ENCODE measurements around the gene TGM2. TPM values are rescaled to one million over a fixed set of nuclear protein-coding genes. Genes with fewer than 3 reads are reported as not detected.

The TGM2 gene
- total and polyA plus RNA-seq, 9 of the 15 experiments (the other 6 are each of a cell fraction or from before 2014, with no cell fraction given): 5.5 to 78.5 (median 37.6) TPM

- H3K27ac ChIP-seq (ENCODE audit: extremely low read depth, low read depth, low read length): no peak overlapping the region
- no peaks in the 10 kb centered on the region for H3K79me2 ChIP-seq (ENCODE audit: control insufficient read depth, insufficient read depth, low read length)
- intact Hi-C loops (cut with micrococcal nuclease) (no loop called here), in situ Hi-C loops (cut with MboI) (no loop called here)
- H3K4me1 ChIP-seq (replicated peaks in 1 of 2; ENCODE audit: control insufficient read depth in 2 of 2, insufficient read depth in 2 of 2, low read length in 2 of 2): 0 out of 5 replicates have a peak, but pooled peaks cover 0 to 3% of the 10 kb centered on the region in 2 experiments
- no peak overlapping the region for H2AFZ ChIP-seq (ENCODE audit: low read depth, low read length)
- no peaks in the 10 kb centered on the region; the same call in 1 of the 2 replicates for H4K20me1 ChIP-seq (replicated peaks; ENCODE audit: control insufficient read depth, insufficient read depth, low read length)
- no TSS peak for BruUV-seq (replicated peaks)
- ATAC-seq (no peak), FAIRE-seq (no peak), DNase-seq (ENCODE audit: extremely low read depth in 1 of 4, low spot score in 3 of 4) (no peak)
- TF ChIP-seq POLR3G (IDR thresholded peaks at IDR 0.05; ENCODE audit: extremely low read depth, insufficient read length, insufficient replicate concordance) (no peak), CBFA2T3 (IDR thresholded peaks at IDR 0.05) (no peak), USF2 (CRISPR knock-in tag; IDR thresholded peaks at IDR 0.05) (no peak), ZBTB49 (CRISPR knock-in tag; IDR thresholded peaks at IDR 0.05; ENCODE audit: borderline replicate concordance) (no peak), ZNF224 (CRISPR knock-in tag; IDR thresholded peaks at IDR 0.05) (no peak), CBFA2T2 (conservative IDR thresholded peaks at IDR 0.05) (no peak), FOSL1 (tag; conservative IDR thresholded peaks at IDR 0.05) (no peak), BACH1 (tag; IDR thresholded peaks at IDR 0.05) (no peak), SNAPC5 (CRISPR knock-in tag; IDR thresholded peaks at IDR 0.05) (no peak), SETDB1 (IDR thresholded peaks at IDR 0.05; ENCODE audit: low read length) (no peak), STAT6 (CRISPR knock-in tag; IDR thresholded peaks at IDR 0.05) (no peak), TEAD4 (IDR thresholded peaks at IDR 0.05; ENCODE audit: low read length) (no peak), TEAD4 (CRISPR knock-in tag; IDR thresholded peaks at IDR 0.05; ENCODE audit: borderline replicate concordance) (no peak), ZNF695 (CRISPR knock-in tag; IDR thresholded peaks at IDR 0.05) (no peak), MED1 (CRISPR knock-in tag; IDR thresholded peaks at IDR 0.05; ENCODE audit: borderline replicate concordance) (no peak)
- TF ChIP-seq, protein P1, sequence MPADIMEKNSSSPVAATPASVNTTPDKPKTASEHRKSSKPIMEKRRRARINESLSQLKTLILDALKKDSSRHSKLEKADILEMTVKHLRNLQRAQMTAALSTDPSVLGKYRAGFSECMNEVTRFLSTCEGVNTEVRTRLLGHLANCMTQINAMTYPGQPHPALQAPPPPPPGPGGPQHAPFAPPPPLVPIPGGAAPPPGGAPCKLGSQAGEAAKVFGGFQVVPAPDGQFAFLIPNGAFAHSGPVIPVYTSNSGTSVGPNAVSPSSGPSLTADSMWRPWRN (IDR thresholded peaks at IDR 0.05; ENCODE audit: low read depth): no peak
- ChIA-PET POLR2A (no interaction called here), CTCF (ENCODE audit: low intra/inter-chr PET ratio) (no interaction called here)
- H3K9me1 ChIP-seq (ENCODE audit: control insufficient read depth, insufficient read depth, low read length): no peaks in the 10 kb centered on the region
- no peaks in the 10 kb centered on the region; the same call in 1 of the 2 replicates for H3K9me3 ChIP-seq (replicated peaks; ENCODE audit: control insufficient read depth, insufficient read depth, low read depth, low read length)
- H3K9ac ChIP-seq (ENCODE audit: insufficient read depth in 1 of 2, low read depth in 2 of 2, low read length in 2 of 2): no peak overlapping the region
- no peak overlapping the region for H3K4me3 ChIP-seq
- H3K27me3 ChIP-seq (ENCODE audit: control insufficient read depth in 2 of 2, insufficient read depth in 2 of 2, low read length in 2 of 2): peaks cover 9 to 13% of the 10 kb centered on the region in 2 experiments; a peak in 4 of 5 replicates
- no peak overlapping the region for H3K4me2 ChIP-seq (ENCODE audit: insufficient read depth, low read length)
- 2% methylated on average over 3 of the region's 3 CpGs for WGBS (ENCODE audit: insufficient coverage, low coverage, missing lambda C conversion rate)
- H3K36me3 ChIP-seq (ENCODE audit: control insufficient read depth, insufficient read depth, low read length): no peaks in the 10 kb centered on the region
Measured at GRCh38 chr20:38208523-38208922, 43.5 kb upstream of the TGM2 start.
